Activated CD4-positive, CD25-positive, alpha-beta regulatory T cell treated with anti-CD3 and anti-CD28 coated beads, Interleukin-2, amount 50 U/mL, for 24 hours (primary cell): ENCODE data around the gene MGMT.

Source experiments
- ATAC-seq, 2 donors: fragments of 150-1000 bp; cut with Tn5 transposase; one replicate each; pipeline ENCODE4 v1.10.0; 2021; ENCODE audit warnings: mild to moderate bottlenecking in 1 of 2, moderate library complexity in 1 of 2

The MGMT gene

GRCh38 chr10:129455625-129456024 is 11.4 kb upstream of the MGMT start:
- no peak for ATAC-seq

GRCh38 chr10:129459762-129460539 is 7.1 kb upstream of the MGMT start:
- ATAC-seq = no peak

- ATAC-seq = no peak
Measured at GRCh38 chr10:129462257-129462795, 4.7 kb upstream of the MGMT start.

- no peak for ATAC-seq
Measured at GRCh38 chr10:129464251-129464650, 2.8 kb upstream of the MGMT start.

- no peak for ATAC-seq
Measured at GRCh38 chr10:129465796-129466702, 992 bp upstream of the MGMT start.

GRCh38 chr10:129467359-129468064 is 471 bp downstream of the MGMT start:
- no peak for ATAC-seq

- no peak for ATAC-seq
Measured at GRCh38 chr10:129468187-129468586, 1.1 kb downstream of the MGMT start.

- no peak for ATAC-seq
Measured at GRCh38 chr10:129470103-129470851, 3.2 kb downstream of the MGMT start.

- no peak for ATAC-seq
Measured at GRCh38 chr10:129471447-129472175, 4.6 kb downstream of the MGMT start.

GRCh38 chr10:129472696-129473555 is 5.9 kb downstream of the MGMT start:
- ATAC-seq = no peak

- ATAC-seq = no peak
Measured at GRCh38 chr10:129474642-129475041, 7.6 kb downstream of the MGMT start.

- no peak for ATAC-seq
Measured at GRCh38 chr10:129476431-129476830, 9.4 kb downstream of the MGMT start.

GRCh38 chr10:129477051-129477450 is 10.0 kb downstream of the MGMT start:
- ATAC-seq = no peak

- ATAC-seq = no peak
Measured at GRCh38 chr10:129481641-129482040, 14.6 kb downstream of the MGMT start.

GRCh38 chr10:129483430-129484010 is 16.5 kb downstream of the MGMT start:
- ATAC-seq = no peak

GRCh38 chr10:129486805-129487204 is 19.8 kb downstream of the MGMT start:
- no peak for ATAC-seq

GRCh38 chr10:129491123-129491734 is 24.2 kb downstream of the MGMT start:
- no peak for ATAC-seq

GRCh38 chr10:129494176-129494575 is 27.1 kb downstream of the MGMT start:
- no peak for ATAC-seq

- no peak for ATAC-seq
Measured at GRCh38 chr10:129494740-129495139, 27.7 kb downstream of the MGMT start.

GRCh38 chr10:129495256-129495655 is 28.2 kb downstream of the MGMT start:
- ATAC-seq = no peak
